Mesenchymal stem cell (in vitro differentiated cells and primary cell): ENCODE measurements around the gene ANKHD1.
A peak's percentile ranks its signal among the peaks of the same experiment; 100 is the strongest.

Experiments
- DNase-seq: peaks from one replicate; pipeline ENCODE4 v3.0.0-alpha.2; 2013
- H2AFZ ChIP-seq: one replicate; pipeline ENCODE4 v1.6.1; 2013; ENCODE audit warnings: low read depth, mild to moderate bottlenecking, control low read depth, inconsistent platforms, low read length, moderate library complexity
- H2AK5ac ChIP-seq: 2 replicates; pipeline ENCODE4 v1.6.1; 2013; ENCODE audit warnings: low read length, moderate library complexity, mild to moderate bottlenecking, inconsistent platforms; ENCODE audit not compliant: severe bottlenecking
- H2BK120ac ChIP-seq: one replicate; pipeline ENCODE4 v1.6.1; 2013; ENCODE audit warnings: low read depth, mild to moderate bottlenecking, inconsistent platforms, low read length, moderate library complexity
- H2BK12ac ChIP-seq, 2 experiments: one replicate each; pipeline ENCODE4 v1.6.1; 2013; ENCODE audit warnings: inconsistent platforms in 2 of 2, low read length in 2 of 2, mild to moderate bottlenecking in 2 of 2, moderate library complexity in 2 of 2, control low read depth in 1 of 2
- H2BK15ac ChIP-seq: one replicate; pipeline ENCODE4 v1.6.1; 2013; ENCODE audit warnings: mild to moderate bottlenecking, low read depth, inconsistent platforms; ENCODE audit not compliant: poor library complexity, severe bottlenecking
- H2BK5ac ChIP-seq: 2 replicates; pipeline ENCODE4 v1.6.1; 2013; ENCODE audit warnings: low read depth, mild to moderate bottlenecking, low read length, control low read depth, inconsistent platforms; ENCODE audit not compliant: poor library complexity, severe bottlenecking
- H3K14ac ChIP-seq, 2 experiments: one replicate each; pipeline ENCODE4 v1.6.1; 2013; ENCODE audit warnings: inconsistent platforms in 2 of 2, low read length in 2 of 2, control low read depth in 1 of 2, mild to moderate bottlenecking in 1 of 2, moderate library complexity in 1 of 2
- H3K18ac ChIP-seq, 2 experiments: one replicate each; pipeline ENCODE4 v1.6.1; 2013; ENCODE audit warnings: inconsistent platforms in 2 of 2, low read length in 2 of 2, control low read depth in 1 of 2, low read depth in 1 of 2, mild to moderate bottlenecking in 1 of 2
- H3K23ac ChIP-seq, 2 experiments: one replicate each; pipeline ENCODE4 v1.6.1; 2013; ENCODE audit warnings: inconsistent platforms in 2 of 2, low read length in 2 of 2, mild to moderate bottlenecking in 2 of 2, moderate library complexity in 2 of 2, control low read depth in 1 of 2
- H3K27ac ChIP-seq: 2 replicates; pipeline ENCODE4 v1.5.1; 2013; ENCODE audit warnings: mild to moderate bottlenecking, moderate library complexity, low read length, control low read depth, inconsistent platforms; ENCODE audit not compliant: poor library complexity, severe bottlenecking
- H3K27me3 ChIP-seq, 2 experiments: 2 replicates each; pipeline versions ENCODE4 v1.6.1 to v1.7.0; 2013; ENCODE audit warnings: low read length in 2 of 2, mild to moderate bottlenecking in 2 of 2, moderate library complexity in 2 of 2, control low read depth in 1 of 2, inconsistent platforms in 1 of 2; ENCODE audit not compliant: control insufficient read depth in 1 of 2, insufficient read depth in 1 of 2
- H3K36me3 ChIP-seq, 2 experiments: 2 replicates each; pipeline versions ENCODE4 v1.6.1 to v1.7.0; 2013; ENCODE audit warnings: low read length in 2 of 2, control low read depth in 1 of 2, inconsistent platforms in 1 of 2, low read depth in 1 of 2, mild to moderate bottlenecking in 1 of 2; ENCODE audit not compliant: insufficient read depth in 2 of 2, control insufficient read depth in 1 of 2
- H3K4ac ChIP-seq, 2 experiments: one replicate each; pipeline ENCODE4 v1.6.1; 2013; ENCODE audit warnings: inconsistent platforms in 2 of 2, low read length in 2 of 2, mild to moderate bottlenecking in 2 of 2, moderate library complexity in 2 of 2, control low read depth in 1 of 2, low read depth in 1 of 2
- H3K4me1 ChIP-seq: 2 replicates; pipeline ENCODE4 v1.6.1; 2013; ENCODE audit warnings: low read depth, low read length, control low read depth; ENCODE audit not compliant: control insufficient read depth, insufficient read depth
- H3K4me2 ChIP-seq: 2 replicates; pipeline ENCODE4 v1.6.1; 2013; ENCODE audit warnings: low read length, mild to moderate bottlenecking, inconsistent platforms; ENCODE audit not compliant: poor library complexity, severe bottlenecking
- H3K4me3 ChIP-seq, 2 experiments: 2 replicates each; pipeline versions ENCODE4 v1.5.1 to v1.7.0; 2013; ENCODE audit warnings: low read length in 2 of 2, mild to moderate bottlenecking in 2 of 2, control low read depth in 1 of 2, low read depth in 1 of 2; ENCODE audit not compliant: insufficient read depth in 1 of 2
- H3K79me1 ChIP-seq: replicated peaks from 2 replicates; pipeline ENCODE4 v1.6.1; 2013; ENCODE audit warnings: mild to moderate bottlenecking, control low read depth, low read length, inconsistent platforms; ENCODE audit not compliant: poor library complexity, severe bottlenecking
- H3K9ac ChIP-seq: 2 replicates; pipeline ENCODE4 v1.7.0; 2013; ENCODE audit warnings: mild to moderate bottlenecking, low read length, moderate library complexity
- H3K9me3 ChIP-seq: 2 replicates; pipeline ENCODE4 v1.7.0; 2013; ENCODE audit warnings: mild to moderate bottlenecking, low read length; ENCODE audit not compliant: control insufficient read depth
- H4K8ac ChIP-seq: one replicate; pipeline ENCODE4 v1.6.1; 2013; ENCODE audit warnings: inconsistent platforms, mild to moderate bottlenecking, low read length, moderate library complexity
- H4K91ac ChIP-seq: one replicate; pipeline ENCODE4 v1.6.1; 2013; ENCODE audit warnings: mild to moderate bottlenecking, low read length, inconsistent platforms
- WGBS: methylation state at CpG from one replicate; pipeline ENCODE4 v1.1.7; 2013; ENCODE audit warnings: mixed read lengths; 5-methylcytosine and 5-hydroxymethylcytosine counted together

Gene ANKHD1

GRCh38 chr5:140557136-140557805 lies 155.6 kb downstream of the ANKHD1 start, which contains the start of gene SRA1:
TSS of gene SRA1 (minus strand) at chr5:140557473. CDS start at chr5:140557452, 21 bp downstream.
- no peaks in the 10 kb centered on the region for H3K27me3 ChIP-seq
- DNase-seq, result peak; percentile 94
- peak within 1 kb of the TSS; percentile 90 for H3K27ac ChIP-seq
- peak within 1 kb of the TSS; percentile 46 for H2AFZ ChIP-seq
- H2AK5ac ChIP-seq, result peak within 1 kb of the TSS; percentile 89
- H4K91ac ChIP-seq, result peak within 1 kb of the TSS; percentile 89
- WGBS, result 2% methylated on average over 36 of the region's 46 CpGs
- H3K23ac ChIP-seq, result peak within 1 kb of the TSS in 1 of 2 experiments; percentile 34
- H3K4ac ChIP-seq, result peak within 1 kb of the TSS; percentile 80 to 92
- peak within 1 kb of the TSS in 1 of 2 experiments; percentile 61 for H3K14ac ChIP-seq
- H2BK120ac ChIP-seq, result peak within 1 kb of the TSS; percentile 74
- H3K79me1 ChIP-seq, result peaks cover 8% of the 10 kb centered on the region
- peak within 1 kb of the TSS; percentile 71 for H3K4me2 ChIP-seq
- H4K8ac ChIP-seq, result peak within 1 kb of the TSS; percentile 87
- H2BK5ac ChIP-seq, result peak within 1 kb of the TSS; percentile 59
- peak within 1 kb of the TSS; percentile 98 for H3K9ac ChIP-seq
- no peaks in the 10 kb centered on the region for H3K9me3 ChIP-seq
- H3K4me3 ChIP-seq, result peak within 1 kb of the TSS; percentile 78 to 92
- H3K18ac ChIP-seq, result peak within 1 kb of the TSS; percentile 92 to 97
- peaks cover 26 to 56% of the 10 kb centered on the region in 2 experiments for H3K36me3 ChIP-seq
- H2BK12ac ChIP-seq, result peak within 1 kb of the TSS; percentile 61 to 69
- peak within 1 kb of the TSS; percentile 15 for H2BK15ac ChIP-seq
- peaks cover 11% of the 10 kb centered on the region for H3K4me1 ChIP-seq

DNA sequence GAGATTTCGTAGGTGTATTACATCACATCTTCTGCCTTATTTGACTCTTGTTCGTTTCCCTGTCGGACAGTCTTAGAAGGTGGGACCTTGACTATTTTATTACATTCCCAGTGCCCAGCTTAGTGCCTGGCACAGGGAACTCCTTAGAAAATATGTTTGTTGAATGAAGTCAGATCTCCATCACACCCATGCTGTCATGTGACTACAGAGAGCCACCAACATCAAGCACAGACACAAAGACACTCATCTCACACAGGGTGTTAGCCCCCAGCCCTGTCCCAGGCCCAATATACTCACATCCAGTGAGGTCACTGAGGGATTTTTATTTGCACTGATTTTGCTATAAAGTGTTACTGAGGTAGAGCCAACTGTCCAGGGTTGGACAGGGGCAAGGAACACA lies 156.3 kb downstream of the ANKHD1 start:
- peak overlapping the region; percentile 89 for H2AK5ac ChIP-seq
- H2BK5ac ChIP-seq, result no peak overlapping the region
- peak overlapping the region in 1 of 2 experiments; percentile 92 for H3K4me3 ChIP-seq
- peaks cover 10% of the 10 kb centered on the region for H3K79me1 ChIP-seq
- H3K27ac ChIP-seq, result peak overlapping the region; percentile 90
- no peak overlapping the region for H3K14ac ChIP-seq
- H3K9ac ChIP-seq, result peak overlapping the region; percentile 98
- H3K18ac ChIP-seq, result peak overlapping the region in 1 of 2 experiments; percentile 81
- no peak overlapping the region for H3K23ac ChIP-seq
- H4K8ac ChIP-seq, result peak overlapping the region; percentile 87
- H3K4ac ChIP-seq, result peak overlapping the region in 1 of 2 experiments; percentile 92
- peak overlapping the region; percentile 40 to 69 for H2BK12ac ChIP-seq
- no peak for DNase-seq
- 89% methylated on average over 3 of the region's 3 CpGs for whole genome bisulfite sequencing
- H3K27me3 ChIP-seq, result no peaks in the 10 kb centered on the region
- peak overlapping the region; percentile 12 for H4K91ac ChIP-seq
- no peak overlapping the region for H2BK15ac ChIP-seq
- no peaks in the 10 kb centered on the region for H3K9me3 ChIP-seq
- H3K4me1 ChIP-seq, result peaks cover 11% of the 10 kb centered on the region
- H2AFZ ChIP-seq, result no peak overlapping the region
- H3K36me3 ChIP-seq, result peaks cover 26 to 53% of the 10 kb centered on the region in 2 experiments
- no peak overlapping the region for H3K4me2 ChIP-seq
- peak overlapping the region; percentile 9 for H2BK120ac ChIP-seq

DNA sequence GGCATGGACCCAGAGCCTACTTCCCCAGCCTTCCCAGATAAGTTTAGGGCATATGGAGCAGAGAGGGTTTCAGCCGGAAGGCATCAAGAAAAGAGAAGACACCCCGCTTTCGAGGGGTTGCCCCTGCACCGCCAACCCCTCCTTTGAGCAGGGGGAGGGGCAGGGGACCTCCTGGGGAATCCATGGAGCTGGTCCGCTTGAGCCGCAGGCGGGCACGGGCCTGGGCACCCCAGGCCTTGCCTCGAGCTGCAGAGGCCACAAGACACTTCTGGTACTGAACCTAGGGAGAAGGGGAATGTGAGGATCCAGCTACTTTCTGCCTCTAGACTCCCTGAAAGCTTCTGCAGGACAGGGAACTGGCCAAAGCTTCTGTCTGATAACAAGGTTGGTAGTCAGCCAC lies 156.9 kb downstream of the ANKHD1 start:
- H3K4me3 ChIP-seq, result no peak overlapping the region
- WGBS, result 98% methylated on average over 9 of the region's 9 CpGs
- H3K4ac ChIP-seq, result no peak overlapping the region
- H3K4me1 ChIP-seq, result peaks cover 14% of the 10 kb centered on the region
- peak overlapping the region; percentile 87 for H4K8ac ChIP-seq
- no peak overlapping the region for H4K91ac ChIP-seq
- peak overlapping the region in 1 of 2 experiments; percentile 69 for H2BK12ac ChIP-seq
- H3K27me3 ChIP-seq, result no peaks in the 10 kb centered on the region
- no peak overlapping the region for H3K14ac ChIP-seq
- H2AFZ ChIP-seq, result no peak overlapping the region
- H3K4me2 ChIP-seq, result no peak overlapping the region
- H3K23ac ChIP-seq, result no peak overlapping the region
- no peak for DNase-seq
- H3K27ac ChIP-seq, result no peak overlapping the region
- no peak overlapping the region for H2BK5ac ChIP-seq
- H2BK120ac ChIP-seq, result no peak overlapping the region
- H3K79me1 ChIP-seq, result peaks cover 15% of the 10 kb centered on the region
- H3K9ac ChIP-seq, result no peak overlapping the region
- H2BK15ac ChIP-seq, result no peak overlapping the region
- no peak overlapping the region for H3K18ac ChIP-seq
- H3K36me3 ChIP-seq, result peaks cover 26 to 47% of the 10 kb centered on the region in 2 experiments
- H2AK5ac ChIP-seq, result peak overlapping the region; percentile 11
- no peaks in the 10 kb centered on the region for H3K9me3 ChIP-seq

DNA sequence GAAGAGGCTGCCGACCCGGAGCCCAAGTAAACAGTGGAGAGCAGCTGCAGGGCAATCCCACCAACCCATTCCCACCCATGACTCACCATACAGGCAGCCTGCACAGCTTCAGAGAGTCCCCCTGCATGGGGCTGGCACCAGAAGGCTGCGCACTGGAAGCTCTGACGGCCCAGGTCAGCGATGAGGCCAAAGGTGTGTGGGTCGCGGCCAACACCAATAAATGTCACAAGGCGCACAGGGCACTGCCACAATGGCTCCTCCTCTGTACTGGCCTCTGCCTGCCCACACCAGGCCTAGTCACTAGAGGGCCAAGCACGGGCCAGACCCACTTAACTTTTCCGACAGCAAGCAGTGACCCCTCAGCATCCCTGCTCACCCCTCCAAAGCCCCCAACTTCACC lies 158.6 kb downstream of the ANKHD1 start:
- Histone ChIP-seq H3K14ac (no peak overlapping the region), H3K36me3 (peaks cover 26 to 46% of the 10 kb centered on the region in 2 experiments), H2BK12ac (no peak overlapping the region), H2BK5ac (no peak overlapping the region), H2AFZ (no peak overlapping the region), H4K91ac (no peak overlapping the region), H2BK120ac (no peak overlapping the region), H3K27ac (no peak overlapping the region), H3K4me3 (no peak overlapping the region), H3K4me2 (no peak overlapping the region), H3K9me3 (no peaks in the 10 kb centered on the region), H3K79me1 (peaks cover 20% of the 10 kb centered on the region), H4K8ac (no peak overlapping the region), H3K23ac (no peak overlapping the region), H2BK15ac (no peak overlapping the region), H3K4ac (peak overlapping the region in 1 of 2 experiments; percentile 13), H3K18ac (no peak overlapping the region), H3K4me1 (peaks cover 19% of the 10 kb centered on the region), H3K9ac (no peak overlapping the region), H3K27me3 (no peaks in the 10 kb centered on the region), H2AK5ac (no peak overlapping the region)
- no peak for DNase-seq
- 90% methylated on average over 10 of the region's 10 CpGs for WGBS
